VCaP (cell line): ENCODE measurements around the gene PRR12.

Experiments used
- H3K27ac ChIP-seq: fragments of 450-650 bp; 2 replicates; pipeline ENCODE4 v1.5.1; 2017
- CTCF ChIP-seq: fragments of 450-650 bp; conservative IDR thresholded peaks from 2 replicates; pipeline ENCODE4 v1.5.1; 2017; ENCODE audit warnings: mild to moderate bottlenecking, moderate library complexity

The PRR12 gene

DNA sequence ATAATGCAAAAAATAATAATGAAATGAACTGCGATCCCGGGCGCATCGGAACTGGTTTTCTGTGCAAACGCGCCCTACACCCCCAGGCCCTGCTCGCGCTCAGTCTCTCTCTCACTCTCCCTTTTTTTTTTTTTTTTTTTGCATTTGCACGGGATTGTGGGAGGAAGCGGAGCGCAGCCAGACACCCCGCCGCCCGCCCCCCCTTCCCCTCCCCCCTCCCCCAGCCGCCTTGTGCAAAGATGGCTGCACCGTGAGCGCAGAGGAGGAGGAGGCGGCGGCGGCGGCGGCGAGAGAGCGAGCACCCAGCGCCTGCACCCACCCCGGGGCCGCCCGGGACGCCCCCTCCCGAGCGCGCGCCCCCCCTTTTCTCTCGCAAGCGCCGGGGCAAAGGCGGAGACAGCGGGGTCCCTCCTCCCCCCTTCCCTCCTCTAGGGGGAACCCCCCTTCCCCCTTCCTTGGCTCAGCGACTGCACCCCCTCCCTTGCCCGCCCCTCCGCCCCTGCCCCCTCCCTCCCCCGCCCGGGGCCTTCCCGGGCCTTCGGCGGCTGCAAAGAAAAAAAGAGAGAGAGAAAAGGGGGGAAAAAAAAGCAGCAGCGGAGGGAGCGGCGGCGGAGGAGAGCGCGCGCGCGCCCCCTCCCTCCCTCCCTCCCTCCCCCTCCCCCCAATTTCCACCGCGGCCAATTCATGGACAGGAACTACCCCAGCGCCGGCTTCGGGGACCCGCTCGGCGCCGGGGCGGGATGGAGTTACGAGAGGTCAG is at the start of gene PRR12:
Gene PRR12 (plus strand): TSS at position 212 of the 760 bp plus-strand sequence. CDS start 473 bp downstream, at position 685.
- TF ChIP-seq CTCF = no peak
- peak within 1 kb of the TSS; percentile 99 for H3K27ac ChIP-seq

- H3K27ac ChIP-seq = no peak overlapping the region
- TF ChIP-seq CTCF = no peak
Measured at GRCh38 chr19:49541914-49542313, 49.1 kb upstream of the PRR12 start.

DNA sequence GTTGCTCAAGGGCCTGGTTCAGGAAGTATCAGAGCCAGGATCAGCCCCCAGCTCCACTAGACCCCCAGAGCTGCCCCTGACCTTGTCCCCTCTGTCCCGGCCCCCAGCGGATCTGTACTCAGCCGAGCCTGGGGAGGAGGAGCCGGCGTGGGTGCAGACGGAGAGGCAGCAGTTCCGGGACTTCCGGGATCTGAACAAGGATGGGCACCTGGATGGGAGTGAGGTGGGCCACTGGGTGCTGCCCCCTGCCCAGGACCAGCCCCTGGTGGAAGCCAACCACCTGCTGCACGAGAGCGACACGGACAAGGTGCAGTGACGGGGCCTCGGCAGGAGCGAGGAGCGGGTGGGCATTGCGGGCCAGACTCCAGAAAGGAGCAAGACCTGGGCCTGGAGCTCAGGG is 48.5 kb upstream of the PRR12 start:
- TF ChIP-seq CTCF = no peak
- H3K27ac ChIP-seq = no peak overlapping the region

GRCh38 chr19:49543032-49543431 is 48.0 kb upstream of the PRR12 start:
- no peak overlapping the region for H3K27ac ChIP-seq
- no peak for TF ChIP-seq CTCF

DNA sequence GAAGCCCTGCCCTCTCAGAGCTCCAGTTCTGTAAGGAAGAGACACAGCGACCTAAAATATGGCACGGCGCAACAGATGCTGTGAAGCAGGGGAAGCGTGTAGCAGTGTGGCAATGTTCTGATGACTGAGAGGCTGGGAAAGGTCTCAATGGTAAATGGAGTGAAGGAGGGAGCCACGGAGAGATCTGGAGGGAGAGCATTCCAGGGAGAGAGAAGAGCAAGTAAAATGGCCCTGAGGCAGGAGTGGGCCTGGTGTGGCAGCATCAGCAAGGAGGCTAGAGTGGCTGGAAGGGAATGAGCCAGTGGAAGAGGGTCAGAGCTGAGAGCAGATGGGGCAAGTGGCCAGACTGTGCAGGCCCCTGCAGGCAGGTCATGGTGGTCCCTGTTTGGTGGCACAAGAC is 46.8 kb upstream of the PRR12 start:
- TF ChIP-seq CTCF = no peak
- no peak overlapping the region for H3K27ac ChIP-seq

DNA sequence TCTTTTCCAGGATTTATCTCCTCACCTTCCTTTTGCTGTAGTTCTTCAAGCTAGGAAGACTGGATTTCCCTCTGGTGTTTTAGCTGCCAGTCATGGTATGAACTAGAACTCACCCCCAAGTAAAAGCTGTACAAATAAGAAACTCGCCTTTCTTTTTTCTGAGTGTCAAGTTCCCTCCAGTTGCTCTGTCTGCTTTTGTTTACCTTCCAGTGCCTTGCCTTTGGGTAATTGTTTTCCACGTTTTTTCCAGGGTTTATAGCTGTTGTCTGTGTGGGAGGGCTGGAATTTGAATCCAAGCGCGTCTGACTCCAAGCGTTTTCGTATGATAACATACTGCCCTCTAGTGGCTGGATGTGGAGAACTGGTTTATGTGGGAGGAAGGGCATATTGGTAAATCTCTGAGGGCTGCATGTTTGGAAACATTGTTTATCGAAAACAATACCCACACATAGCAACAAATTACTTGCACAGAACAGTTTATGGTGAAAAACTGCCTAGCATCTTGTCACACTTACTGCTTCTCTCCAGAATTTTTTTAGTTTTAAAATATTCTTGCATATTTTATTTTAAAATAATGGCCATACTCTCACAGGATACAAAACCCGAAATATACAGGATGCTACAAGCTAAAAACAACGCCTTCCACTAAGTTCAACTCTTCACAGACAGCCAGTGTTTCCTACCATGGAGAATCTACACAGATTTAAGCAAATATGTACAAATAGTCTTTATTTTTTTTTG is 44.0 kb upstream of the PRR12 start:
- peak; percentile 90 for TF ChIP-seq CTCF
- H3K27ac ChIP-seq = peak overlapping the region; percentile 49

- no peak overlapping the region for H3K27ac ChIP-seq
- TF ChIP-seq CTCF = no peak
Measured at GRCh38 chr19:49549045-49549444, 41.9 kb upstream of the PRR12 start.
